ENCODE measurements around the gene SMYD3. TPM values are rescaled to one million over a fixed set of nuclear protein-coding genes. Genes with fewer than 3 reads are reported as not detected.

The SMYD3 gene
- polyA plus RNA-seq, 2 of the 4 experiments (the other 2 are of a cell fraction): 18.2 to 35.2 TPM

DNA sequence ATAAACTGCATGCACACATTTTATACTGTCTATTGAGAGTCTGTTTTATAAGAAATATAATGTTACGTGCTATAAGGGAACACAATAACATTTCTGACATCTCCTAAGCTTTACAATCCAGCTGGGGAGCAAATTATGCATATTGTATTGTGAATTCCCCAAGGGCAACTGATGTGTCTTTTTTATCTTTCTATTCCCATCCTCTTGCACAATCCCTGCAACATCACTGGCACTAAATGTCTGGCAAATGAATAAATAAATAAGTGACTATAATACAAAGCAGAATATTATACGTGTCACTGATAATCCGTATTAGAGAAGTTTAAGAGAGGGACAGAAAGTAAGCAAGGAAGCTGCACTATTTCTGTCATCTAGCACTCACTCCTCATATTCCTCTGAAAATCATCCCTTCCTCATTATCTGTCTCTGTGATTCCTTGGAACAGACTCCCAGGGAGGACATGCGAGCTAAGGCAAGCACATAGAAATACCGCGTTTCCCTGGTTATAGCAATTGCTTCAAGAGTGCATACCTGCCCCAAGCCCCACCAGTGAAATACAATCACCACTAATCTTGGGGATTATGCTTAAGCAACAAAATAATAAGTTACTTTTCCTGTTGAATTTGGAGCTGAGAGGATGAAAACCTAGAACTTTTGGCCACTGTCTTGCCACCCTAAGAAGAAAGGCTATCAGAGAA lies 205.4 kb downstream of the SMYD3 start:
- H3K27ac ChIP-seq: peak overlapping the region in 1 of 2 experiments; percentile 16; a peak in 1 of 6 replicates
- ChIA-PET CTCF (no interaction called here), POLR2A (no interaction called here)
- TF ChIP-seq, protein P1, sequence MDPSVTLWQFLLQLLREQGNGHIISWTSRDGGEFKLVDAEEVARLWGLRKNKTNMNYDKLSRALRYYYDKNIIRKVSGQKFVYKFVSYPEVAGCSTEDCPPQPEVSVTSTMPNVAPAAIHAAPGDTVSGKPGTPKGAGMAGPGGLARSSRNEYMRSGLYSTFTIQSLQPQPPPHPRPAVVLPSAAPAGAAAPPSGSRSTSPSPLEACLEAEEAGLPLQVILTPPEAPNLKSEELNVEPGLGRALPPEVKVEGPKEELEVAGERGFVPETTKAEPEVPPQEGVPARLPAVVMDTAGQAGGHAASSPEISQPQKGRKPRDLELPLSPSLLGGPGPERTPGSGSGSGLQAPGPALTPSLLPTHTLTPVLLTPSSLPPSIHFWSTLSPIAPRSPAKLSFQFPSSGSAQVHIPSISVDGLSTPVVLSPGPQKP (IDR thresholded peaks at IDR 0.05; ENCODE audit: low read depth, low read length): no peak
- TF ChIP-seq, protein P2, sequence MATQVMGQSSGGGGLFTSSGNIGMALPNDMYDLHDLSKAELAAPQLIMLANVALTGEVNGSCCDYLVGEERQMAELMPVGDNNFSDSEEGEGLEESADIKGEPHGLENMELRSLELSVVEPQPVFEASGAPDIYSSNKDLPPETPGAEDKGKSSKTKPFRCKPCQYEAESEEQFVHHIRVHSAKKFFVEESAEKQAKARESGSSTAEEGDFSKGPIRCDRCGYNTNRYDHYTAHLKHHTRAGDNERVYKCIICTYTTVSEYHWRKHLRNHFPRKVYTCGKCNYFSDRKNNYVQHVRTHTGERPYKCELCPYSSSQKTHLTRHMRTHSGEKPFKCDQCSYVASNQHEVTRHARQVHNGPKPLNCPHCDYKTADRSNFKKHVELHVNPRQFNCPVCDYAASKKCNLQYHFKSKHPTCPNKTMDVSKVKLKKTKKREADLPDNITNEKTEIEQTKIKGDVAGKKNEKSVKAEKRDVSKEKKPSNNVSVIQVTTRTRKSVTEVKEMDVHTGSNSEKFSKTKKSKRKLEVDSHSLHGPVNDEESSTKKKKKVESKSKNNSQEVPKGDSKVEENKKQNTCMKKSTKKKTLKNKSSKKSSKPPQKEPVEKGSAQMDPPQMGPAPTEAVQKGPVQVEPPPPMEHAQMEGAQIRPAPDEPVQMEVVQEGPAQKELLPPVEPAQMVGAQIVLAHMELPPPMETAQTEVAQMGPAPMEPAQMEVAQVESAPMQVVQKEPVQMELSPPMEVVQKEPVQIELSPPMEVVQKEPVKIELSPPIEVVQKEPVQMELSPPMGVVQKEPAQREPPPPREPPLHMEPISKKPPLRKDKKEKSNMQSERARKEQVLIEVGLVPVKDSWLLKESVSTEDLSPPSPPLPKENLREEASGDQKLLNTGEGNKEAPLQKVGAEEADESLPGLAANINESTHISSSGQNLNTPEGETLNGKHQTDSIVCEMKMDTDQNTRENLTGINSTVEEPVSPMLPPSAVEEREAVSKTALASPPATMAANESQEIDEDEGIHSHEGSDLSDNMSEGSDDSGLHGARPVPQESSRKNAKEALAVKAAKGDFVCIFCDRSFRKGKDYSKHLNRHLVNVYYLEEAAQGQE (IDR thresholded peaks at IDR 0.05): no peak
- TF ChIP-seq CHD4 (IDR thresholded peaks at IDR 0.05; ENCODE audit: borderline replicate concordance) (no peak), CEBPB (IDR thresholded peaks at IDR 0.05) (peak in 1 of 2 experiments; percentile 42; a peak in 1 of 4 replicates), MYC (IDR thresholded peaks at IDR 0.05; ENCODE audit: borderline replicate concordance, low read length) (no peak)
- peak overlapping the region; percentile 9; the same call in 1 of the 3 replicates for H3K4me2 ChIP-seq
- ATAC-seq (no peak), FAIRE-seq (no peak), DNase-seq (ENCODE audit: low read depth in 1 of 2, low spot score in 1 of 2) (no peak)
- H3K4me3 ChIP-seq: no peak overlapping the region
- no peaks in the 10 kb centered on the region for H3K9me3 ChIP-seq
- 80% methylated on average over 6 of the region's 6 CpGs for WGBS (ENCODE audit: missing lambda C conversion rate)
- H3K4me1 ChIP-seq: peaks cover 45% of the 10 kb centered on the region

DNA sequence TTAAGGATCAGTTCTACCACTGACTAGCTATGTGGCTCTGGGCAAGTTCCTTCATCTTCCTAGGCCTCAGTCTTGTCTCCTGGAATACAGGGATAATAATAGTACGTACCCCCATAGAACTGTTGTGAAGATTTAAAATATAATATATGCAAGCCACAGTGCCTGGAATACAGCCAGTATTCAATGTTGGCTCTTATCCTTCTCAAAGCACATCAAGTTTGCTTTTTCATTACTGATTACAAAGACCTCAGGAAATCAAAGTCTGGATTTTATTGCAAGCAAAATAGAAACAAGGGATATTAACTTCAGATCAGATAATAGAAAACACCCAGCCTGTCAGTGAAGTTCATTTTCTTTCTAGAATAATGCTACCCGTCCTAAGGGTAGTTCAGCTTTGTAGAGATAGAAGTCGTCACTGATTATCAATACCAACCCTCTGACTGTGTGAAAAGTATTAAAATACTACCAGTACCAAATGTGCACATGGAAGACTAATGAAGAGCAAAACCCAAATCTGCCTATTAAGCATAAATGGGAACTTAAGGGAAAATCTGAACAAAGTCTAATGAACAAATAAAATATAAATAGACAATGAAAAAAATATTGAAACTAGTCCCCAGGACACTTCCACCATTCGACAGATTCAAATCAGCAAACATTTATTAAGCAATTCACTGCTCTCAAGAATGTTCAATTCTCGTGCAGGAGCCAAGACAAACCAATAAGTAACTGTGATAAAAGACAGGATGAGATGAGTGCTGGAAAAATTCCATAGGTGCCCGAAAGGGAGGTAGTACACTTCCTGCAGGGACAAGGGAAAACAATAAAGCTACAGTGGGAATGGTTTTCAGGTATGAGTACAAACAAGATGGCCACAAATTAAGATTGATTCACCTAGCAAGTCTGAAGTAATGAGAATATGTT lies 206.2 kb downstream of the SMYD3 start:
- H3K4me1 ChIP-seq: peaks cover 37% of the 10 kb centered on the region
- no peak for ATAC-seq
- no peak for TF ChIP-seq CHD2 (IDR thresholded peaks at IDR 0.05; ENCODE audit: low read length, partially characterized antibody)
- peak; percentile 84 for TF ChIP-seq MAFK (IDR thresholded peaks at IDR 0.05; ENCODE audit: partially characterized antibody)
- TF ChIP-seq, protein P3, sequence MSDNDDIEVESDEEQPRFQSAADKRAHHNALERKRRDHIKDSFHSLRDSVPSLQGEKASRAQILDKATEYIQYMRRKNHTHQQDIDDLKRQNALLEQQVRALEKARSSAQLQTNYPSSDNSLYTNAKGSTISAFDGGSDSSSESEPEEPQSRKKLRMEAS (IDR thresholded peaks at IDR 0.05): no peak
- 50% methylated on average over 6 of the region's 6 CpGs for WGBS (ENCODE audit: missing lambda C conversion rate)
- ChIA-PET CTCF (no interaction called here), POLR2A (no interaction called here)
- FAIRE-seq: no peak
- no peak for DNase-seq (ENCODE audit: low read depth in 1 of 2, low spot score in 1 of 2)
- peak overlapping the region; percentile 21 for H3K4me2 ChIP-seq
- no peak overlapping the region for H3K4me3 ChIP-seq
- no peak overlapping the region for H3K27ac ChIP-seq
- H3K9me3 ChIP-seq: no peaks in the 10 kb centered on the region

DNA sequence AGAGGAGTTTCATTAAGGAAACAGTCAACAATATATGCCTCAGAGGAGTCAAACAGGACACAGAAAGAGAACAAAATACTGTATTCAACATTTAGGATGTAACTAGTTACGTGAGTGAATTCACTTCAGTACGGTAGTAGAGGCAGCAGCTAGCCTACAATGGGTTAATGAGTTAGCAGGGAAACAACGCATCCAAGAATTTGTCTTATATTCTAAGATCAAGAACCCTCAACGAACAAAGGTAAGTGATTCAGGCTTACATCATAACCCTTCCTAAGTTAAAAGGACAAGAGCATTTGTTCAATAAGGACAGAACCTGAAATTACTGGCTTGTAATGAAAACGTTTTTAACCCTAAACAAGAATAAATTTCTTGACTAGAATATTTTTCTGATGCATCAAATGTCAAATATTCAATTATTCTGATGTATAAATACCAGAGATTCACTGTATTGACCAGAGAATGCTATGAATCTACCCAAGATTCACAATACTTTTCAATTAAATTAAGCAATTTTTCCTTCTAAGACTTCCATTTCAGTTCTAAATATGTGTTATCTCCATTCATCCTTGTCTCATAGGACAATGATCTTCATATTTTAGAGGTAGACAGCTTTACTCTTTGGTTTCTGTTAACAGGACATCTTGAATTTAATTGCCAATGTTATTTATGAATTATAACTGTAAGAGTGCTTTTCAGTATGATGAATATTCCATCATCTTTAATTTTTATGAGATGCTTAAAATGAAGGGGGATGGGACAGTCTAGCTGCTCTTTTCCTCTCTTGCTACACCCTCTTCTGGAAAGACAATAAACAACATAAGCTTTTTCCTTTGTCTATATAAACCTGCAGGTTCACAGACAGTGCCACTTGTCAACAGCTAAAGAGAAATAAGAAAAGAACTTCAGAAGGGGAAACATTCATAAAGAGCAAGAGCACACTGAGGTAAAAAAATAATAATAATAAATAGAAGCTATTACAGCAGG lies 209.5 kb downstream of the SMYD3 start:
- no peak overlapping the region for H3K4me3 ChIP-seq
- DNase-seq (ENCODE audit: low read depth in 1 of 2, low spot score in 1 of 2) (no peak), FAIRE-seq (peak; percentile 23), ATAC-seq (no peak)
- CTCF ChIA-PET: no interaction called here
- POLR2A ChIA-PET: no interaction called here
- H3K27ac ChIP-seq: no peak overlapping the region
- TF ChIP-seq RAD21 (conservative IDR thresholded peaks at IDR 0.05 in 1 of 2, IDR thresholded peaks at IDR 0.05 in 1 of 2) (0 out of 5 replicates have a peak, but pooled peaks of 1 of the 2 experiments have one; percentile 15), MYC (IDR thresholded peaks at IDR 0.05; ENCODE audit: borderline replicate concordance, low read length) (no peak)
- TF ChIP-seq, protein P4, sequence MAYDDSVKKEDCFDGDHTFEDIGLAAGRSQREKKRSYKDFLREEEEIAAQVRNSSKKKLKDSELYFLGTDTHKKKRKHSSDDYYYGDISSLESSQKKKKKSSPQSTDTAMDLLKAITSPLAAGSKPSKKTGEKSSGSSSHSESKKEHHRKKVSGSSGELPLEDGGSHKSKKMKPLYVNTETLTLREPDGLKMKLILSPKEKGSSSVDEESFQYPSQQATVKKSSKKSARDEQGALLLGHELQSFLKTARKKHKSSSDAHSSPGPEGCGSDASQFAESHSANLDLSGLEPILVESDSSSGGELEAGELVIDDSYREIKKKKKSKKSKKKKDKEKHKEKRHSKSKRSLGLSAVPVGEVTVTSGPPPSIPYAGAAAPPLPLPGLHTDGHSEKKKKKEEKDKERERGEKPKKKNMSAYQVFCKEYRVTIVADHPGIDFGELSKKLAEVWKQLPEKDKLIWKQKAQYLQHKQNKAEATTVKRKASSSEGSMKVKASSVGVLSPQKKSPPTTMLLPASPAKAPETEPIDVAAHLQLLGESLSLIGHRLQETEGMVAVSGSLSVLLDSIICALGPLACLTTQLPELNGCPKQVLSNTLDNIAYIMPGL (CRISPR knock-in tag; IDR thresholded peaks at IDR 0.05; ENCODE audit: borderline replicate concordance): no peak
- H3K4me1 ChIP-seq: peaks cover 23% of the 10 kb centered on the region
- no peaks in the 10 kb centered on the region for H3K9me3 ChIP-seq
- peak overlapping the region; percentile 7; the same call in 1 of the 3 replicates for H3K4me2 ChIP-seq
- 45% methylated on average over 5 of the region's 5 CpGs for WGBS (ENCODE audit: missing lambda C conversion rate)
